Testis (tissue), 3 donors: Measurements from ENCODE around the gene ING1. TPM values are rescaled to one million over a fixed set of nuclear protein-coding genes. Genes with fewer than 3 reads are reported as not detected.
"Not testable (repeated sequence)": the region's sequence is repeated elsewhere in the genome, so short reads cannot be mapped to it uniquely, and the experiment has no call there.

Source experiments
- DNase-seq: peaks from one replicate; pipeline ENCODE4 v3.0.0-alpha.2; 2019
- H3K27ac ChIP-seq, 2 donors: fragments of 200-600 bp; sonication (generic); one replicate each; pipeline ENCODE4 v1.5.1; 2019
- H3K27me3 ChIP-seq: fragments of 200-600 bp; sonication (generic); one replicate; pipeline ENCODE4 v1.5.1; 2019
- H3K36me3 ChIP-seq: fragments of 200-600 bp; sonication (generic); one replicate; pipeline ENCODE4 v1.5.1; 2017; ENCODE audit warnings: low read depth; ENCODE audit errors: missing control alignments
- H3K4me1 ChIP-seq: fragments of 200-600 bp; sonication (generic); one replicate; pipeline ENCODE4 v1.5.1; 2019
- H3K4me3 ChIP-seq, 2 donors: fragments of 200-600 bp; sonication (generic); one replicate each; pipeline ENCODE4 v1.5.1; 2017 to 2019
- H3K9me3 ChIP-seq: fragments of 200-600 bp; sonication (generic); one replicate; pipeline ENCODE4 v1.5.1; 2017
- CTCF ChIP-seq, 3 experiments: fragments of 450-650 bp in 2 of 3; fragments of 200-600 bp in 1 of 3; sonication (generic) in 1 of 3; IDR thresholded peaks; one replicate each; pipeline ENCODE4 v1.5.1; 2016 to 2019; ENCODE audit warnings: antibody characterized with exemption in 3 of 3, mild to moderate bottlenecking in 2 of 3, moderate library complexity in 1 of 3
- POLR2A ChIP-seq: fragments of 450-650 bp; IDR thresholded peaks from one replicate; pipeline ENCODE4 v1.6.1; 2017; ENCODE audit warnings: antibody characterized with exemption, mild to moderate bottlenecking, moderate library complexity
- WGBS, 2 donors: methylation state at CpG; one replicate each; pipeline ENCODE4 v1.1.5; 2018; 5-methylcytosine and 5-hydroxymethylcytosine counted together
- intact Hi-C: fragments of 100-400 bp; cut with DNase I; formaldehyde crosslinking; loops from one replicate; pipeline ENCODE4 v1.15.1; 2023; ENCODE audit warnings: low total_unique reads
- polyA plus RNA-seq: library from polyadenylated mRNA; stranded (reverse); fragments of 350-450 nt; fragmentation: Illumina TruSeq; extraction: RNeasy Lipid Tissue Mini Kit (QIAGEN cat#74804); gene quantifications from one replicate; pipeline ENCODE4 v1.2.3, GENCODE V29; 2014; ENCODE audit warnings: low read depth, low replicate concordance; ENCODE audit not compliant: insufficient read depth
- total RNA-seq, 2 donors: library from RNA; depleted of rRNA; stranded (reverse); fragments of >200 nt; gene quantifications; one replicate each; pipeline ENCODE4 v1.2.3, GENCODE V29; 2016

ING1 gene
- total and polyA plus RNA-seq, 3 donors from 2014 or later, result 42.2 to 45.5 (median 43.6) TPM

DNA sequence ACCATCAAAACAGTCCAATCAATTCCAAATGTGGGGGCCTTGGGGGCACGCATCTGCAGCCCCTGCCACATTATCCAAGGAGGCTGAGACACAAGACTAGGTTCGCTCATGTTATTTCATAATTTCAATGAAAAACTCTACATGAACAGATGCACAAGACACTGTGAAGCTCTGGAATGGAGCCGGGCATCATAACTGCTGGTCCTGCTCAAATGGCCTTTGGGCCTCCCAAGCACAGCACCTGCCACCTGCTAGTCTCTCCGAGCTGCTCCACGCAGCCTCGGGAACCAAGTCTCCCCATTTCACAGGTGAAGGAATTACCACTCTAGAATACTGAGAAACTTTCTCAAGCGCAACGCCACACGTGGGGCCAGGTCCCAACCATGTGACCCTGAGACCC is 24.5 kb upstream of the ING1 start:
- Histone ChIP-seq H3K27me3 (no peaks in the 10 kb centered on the region), H3K9me3 (no peaks in the 10 kb centered on the region), H3K27ac (no peak overlapping the region), H3K4me3 (no peak overlapping the region), H3K4me1 (peaks cover 6% of the 10 kb centered on the region), H3K36me3 (no peaks in the 10 kb centered on the region)
- TF ChIP-seq CTCF (IDR thresholded peaks at IDR 0.05) (no peak), POLR2A (no peak)
- WGBS, 2 donors, result 87 to 93% methylated on average over 7 to 9 of the region's 9 CpGs
- intact Hi-C loops, result no loop called here
- DNase-seq, result no peak

- Histone ChIP-seq H3K27me3 (no peaks in the 10 kb centered on the region), H3K4me1 (no peaks in the 10 kb centered on the region), H3K36me3 (no peaks in the 10 kb centered on the region), H3K4me3 (no peak overlapping the region), H3K27ac (no peak overlapping the region), H3K9me3 (no peaks in the 10 kb centered on the region)
- TF ChIP-seq POLR2A (no peak), CTCF (IDR thresholded peaks at IDR 0.05) (no peak)
- DNase-seq, result no peak
- WGBS, 2 donors, result 87 to 96% methylated on average over 11 to 12 of the region's 12 CpGs
- intact Hi-C loops, result no loop called here
Observed at GRCh38 chr13:110689711-110690110, 23.8 kb upstream of the ING1 start.

- Histone ChIP-seq H3K27ac (no peak overlapping the region), H3K4me1 (no peaks in the 10 kb centered on the region), H3K4me3 (no peak overlapping the region), H3K27me3 (no peaks in the 10 kb centered on the region), H3K9me3 (no peaks in the 10 kb centered on the region), H3K36me3 (no peaks in the 10 kb centered on the region)
- DNase-seq, result no peak
- intact Hi-C loops, result no loop called here
- 82 to 89% methylated on average over 8 of the region's 8 CpGs for WGBS, 2 donors
- TF ChIP-seq CTCF (IDR thresholded peaks at IDR 0.05) (no peak), POLR2A (no peak)
Observed at GRCh38 chr13:110690516-110690915, 23.0 kb upstream of the ING1 start.

- DNase-seq, H3K4me3 ChIP-seq, intact Hi-C loops, H3K9me3 ChIP-seq, H3K4me1 ChIP-seq, H3K27ac ChIP-seq, H3K27me3 ChIP-seq, H3K36me3 ChIP-seq: not testable (repeated sequence)
- WGBS, 2 donors, result 82 to 83% methylated on average over 7 of the region's 7 CpGs
Observed at GRCh38 chr13:110695774-110696173, 17.7 kb upstream of the ING1 start.

- no peaks in the 10 kb centered on the region for H3K36me3 ChIP-seq
Observed at GRCh38 chr13:110696776-110697175, 16.7 kb upstream of the ING1 start.

More at GRCh38 chr13:110696776-110697175, 16.7 kb upstream of the ING1 start:
- Histone ChIP-seq H3K27me3 (no peaks in the 10 kb centered on the region), H3K4me3 (no peak overlapping the region), H3K9me3 (no peaks in the 10 kb centered on the region), H3K4me1 (no peaks in the 10 kb centered on the region), H3K27ac (no peak overlapping the region)
- intact Hi-C loops, result no loop called here
- TF ChIP-seq CTCF (IDR thresholded peaks at IDR 0.05), result no peak
- TF ChIP-seq POLR2A, result no peak
- DNase-seq, result no peak
- WGBS, 2 donors, result 85 to 88% methylated on average over 10 of the region's 10 CpGs
